Activated naive CD8-positive, alpha-beta T cell treated with anti-CD3 and anti-CD28 coated beads, Interleukin-2, amount 50 U/mL, for 24 hours (primary cell): Measurements from ENCODE around the gene DUOXA2.

Experiments
- ATAC-seq: fragments of 150-1000 bp; cut with Tn5 transposase; one replicate; pipeline ENCODE4 v1.10.0; 2021
- DNase-seq: peaks from one replicate; pipeline ENCODE4 v3.0.0; 2021
- H3K27ac Mint-ChIP-seq: one replicate; pipeline ENCODE4 v1.8.0; 2021; ENCODE audit warnings: mild to moderate bottlenecking, mixed read lengths
- H3K27me3 Mint-ChIP-seq: one replicate; pipeline ENCODE4 v1.8.0; 2021; ENCODE audit warnings: mixed read lengths
- H3K36me3 Mint-ChIP-seq: one replicate; pipeline ENCODE4 v1.8.0; 2021; ENCODE audit warnings: low read depth, mixed read lengths
- H3K4me1 Mint-ChIP-seq: one replicate; pipeline ENCODE4 v1.8.0; 2021; ENCODE audit warnings: mixed read lengths
- H3K4me3 Mint-ChIP-seq: one replicate; pipeline ENCODE4 v1.8.0; 2021; ENCODE audit warnings: mild to moderate bottlenecking, moderate library complexity, mixed read lengths
- H3K9me3 Mint-ChIP-seq: one replicate; pipeline ENCODE4 v1.8.0; 2021; ENCODE audit warnings: mixed read lengths

DUOXA2 gene

GRCh38 chr15:45106002-45106790 is 7.9 kb upstream of the DUOXA2 start:
- ATAC-seq (no peak), DNase-seq (no peak)
- Mint-ChIP-seq H3K36me3 (no peaks in the 10 kb centered on the region), H3K27ac (no peak overlapping the region), H3K27me3 (peaks cover 26% of the 10 kb centered on the region), H3K9me3 (no peaks in the 10 kb centered on the region), H3K4me1 (no peaks in the 10 kb centered on the region), H3K4me3 (no peak overlapping the region)

GRCh38 chr15:45107941-45108630 is 6.0 kb upstream of the DUOXA2 start:
- no peak for DNase-seq
- Mint-ChIP-seq H3K27ac (no peak overlapping the region), H3K4me1 (peaks cover 12% of the 10 kb centered on the region), H3K9me3 (no peaks in the 10 kb centered on the region), H3K27me3 (peaks cover 40% of the 10 kb centered on the region), H3K36me3 (no peaks in the 10 kb centered on the region), H3K4me3 (no peak overlapping the region)
- ATAC-seq, result no peak

GRCh38 chr15:45110256-45110820 is 3.8 kb upstream of the DUOXA2 start:
- Mint-ChIP-seq H3K27me3 (peaks cover 62% of the 10 kb centered on the region), H3K4me1 (peaks cover 25% of the 10 kb centered on the region), H3K4me3 (no peak overlapping the region), H3K36me3 (no peaks in the 10 kb centered on the region), H3K9me3 (no peaks in the 10 kb centered on the region), H3K27ac (no peak overlapping the region)
- ATAC-seq, result no peak
- DNase-seq, result no peak

DNA sequence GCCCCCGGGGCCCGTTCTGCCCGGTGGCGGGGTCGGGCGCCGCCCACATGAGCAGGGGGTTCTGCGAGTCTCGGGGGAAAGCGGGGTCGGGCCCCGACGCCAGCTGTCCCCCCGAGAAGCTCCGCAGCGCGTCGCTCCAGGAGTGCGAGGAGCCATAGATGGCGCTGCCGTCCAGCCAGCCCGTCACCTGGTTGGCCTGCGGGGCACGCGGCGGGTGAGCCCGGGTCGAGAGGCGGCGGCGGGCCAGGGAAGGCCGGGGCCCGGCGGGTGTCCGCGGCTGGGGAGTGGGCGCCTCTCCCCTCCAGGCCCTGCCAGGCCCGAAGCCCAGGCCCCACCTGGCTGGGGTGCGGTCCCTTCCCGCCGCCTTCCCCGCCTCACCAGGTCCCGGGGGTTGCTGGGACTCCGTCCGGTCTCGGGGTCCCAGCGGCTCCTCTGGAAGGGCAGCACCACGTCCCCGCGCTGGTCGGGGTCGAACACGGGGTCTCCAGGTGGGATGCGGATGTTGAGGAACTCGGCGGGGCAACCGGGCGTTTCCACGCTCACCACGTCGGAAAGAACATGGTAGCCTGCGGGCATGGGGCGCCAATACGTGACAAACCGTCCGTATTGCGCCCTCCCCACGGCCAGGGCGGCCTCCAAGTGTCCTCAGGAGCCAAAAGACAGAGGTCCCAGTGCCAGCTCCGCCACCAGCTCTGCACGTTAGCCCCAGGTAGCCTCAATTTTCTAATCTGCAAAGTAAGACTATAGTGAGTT is 2.6 kb upstream of the DUOXA2 start:
- Mint-ChIP-seq H3K9me3 (no peaks in the 10 kb centered on the region), H3K27me3 (peaks cover 74% of the 10 kb centered on the region), H3K36me3 (no peaks in the 10 kb centered on the region), H3K27ac (no peak overlapping the region), H3K4me3 (no peak overlapping the region), H3K4me1 (peaks cover 33% of the 10 kb centered on the region)
- ATAC-seq (no peak), DNase-seq (no peak)

- ATAC-seq (no peak), DNase-seq (no peak)
- peaks cover 36% of the 10 kb centered on the region for H3K4me1 Mint-ChIP-seq
- peaks cover 75% of the 10 kb centered on the region for H3K27me3 Mint-ChIP-seq
- H3K27ac Mint-ChIP-seq, result no peak overlapping the region
- no peaks in the 10 kb centered on the region for H3K9me3 Mint-ChIP-seq
- H3K4me3 Mint-ChIP-seq, result peak overlapping the region; percentile 9
- no peaks in the 10 kb centered on the region for H3K36me3 Mint-ChIP-seq
These were observed 2.0 kb upstream of the DUOXA2 start for GRCh38 chr15:45112143-45112590.

GRCh38 chr15:45112591-45113379 is 1.3 kb upstream of the DUOXA2 start:
- ATAC-seq, result peak; percentile 6
- no peaks in the 10 kb centered on the region for H3K9me3 Mint-ChIP-seq
- DNase-seq, result no peak
- H3K4me1 Mint-ChIP-seq, result peaks cover 42% of the 10 kb centered on the region
- no peaks in the 10 kb centered on the region for H3K36me3 Mint-ChIP-seq
- peak overlapping the region; percentile 9 for H3K4me3 Mint-ChIP-seq
- H3K27me3 Mint-ChIP-seq, result peaks cover 80% of the 10 kb centered on the region
- no peak overlapping the region for H3K27ac Mint-ChIP-seq

- ATAC-seq (no peak), DNase-seq (no peak)
- Mint-ChIP-seq H3K4me1 (peaks cover 45% of the 10 kb centered on the region), H3K4me3 (peak overlapping the region; percentile 46), H3K27me3 (peaks cover 86% of the 10 kb centered on the region), H3K9me3 (no peaks in the 10 kb centered on the region), H3K27ac (peak overlapping the region; percentile 57), H3K36me3 (no peaks in the 10 kb centered on the region)
These were observed 641 bp upstream of the DUOXA2 start for GRCh38 chr15:45113380-45113990.

DNA sequence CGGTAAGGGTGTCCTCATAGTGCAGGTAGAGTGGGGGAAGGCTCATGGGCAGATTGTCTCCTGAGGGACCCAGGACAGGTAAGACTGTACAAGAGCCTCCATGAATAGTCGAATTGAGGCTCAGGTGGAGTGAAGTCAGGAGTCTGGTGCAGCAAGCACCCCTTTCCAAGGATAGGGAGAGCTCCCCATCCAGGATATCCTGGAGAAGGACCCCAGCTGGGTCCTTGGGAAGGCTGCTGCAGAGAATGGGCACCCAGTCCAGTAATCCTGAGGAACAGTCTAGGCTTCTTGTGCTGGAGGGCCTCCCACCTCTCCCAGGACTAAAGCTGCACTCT is 592 bp downstream of the DUOXA2 start:
- Mint-ChIP-seq H3K4me1 (peaks cover 45% of the 10 kb centered on the region), H3K9me3 (no peaks in the 10 kb centered on the region), H3K27me3 (peaks cover 76% of the 10 kb centered on the region), H3K4me3 (no peak overlapping the region), H3K36me3 (no peaks in the 10 kb centered on the region), H3K27ac (no peak overlapping the region)
- ATAC-seq (no peak), DNase-seq (no peak)

DNA sequence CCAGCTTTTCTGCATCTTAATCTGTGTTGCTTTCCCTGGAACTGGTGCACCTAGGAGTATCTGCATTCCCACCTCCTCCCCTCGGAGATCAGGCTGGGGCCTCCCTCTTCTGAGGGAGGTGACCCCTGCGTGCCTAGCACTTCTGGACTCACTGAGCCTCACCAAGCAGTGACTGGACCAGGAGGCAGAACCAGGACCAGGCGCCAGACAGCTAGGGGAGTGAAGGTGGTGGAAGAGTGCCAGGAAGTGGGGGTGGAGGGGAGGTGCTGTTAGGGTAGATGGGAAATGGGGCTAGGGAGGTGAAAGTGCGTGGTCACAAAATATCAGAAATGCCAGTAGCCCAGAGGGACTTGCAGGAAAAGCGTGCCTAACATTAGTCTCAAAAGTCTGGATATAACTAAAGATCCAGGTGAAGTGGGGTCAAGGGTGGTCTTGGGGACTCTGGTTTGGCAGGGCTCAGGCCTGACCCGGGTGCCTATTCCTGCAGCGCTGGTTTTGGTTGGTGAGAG is 1.2 kb downstream of the DUOXA2 start:
- Mint-ChIP-seq H3K4me1 (peaks cover 45% of the 10 kb centered on the region), H3K36me3 (no peaks in the 10 kb centered on the region), H3K27me3 (peaks cover 73% of the 10 kb centered on the region), H3K27ac (no peak overlapping the region), H3K9me3 (no peaks in the 10 kb centered on the region), H3K4me3 (no peak overlapping the region)
- ATAC-seq (no peak), DNase-seq (no peak)

DNA sequence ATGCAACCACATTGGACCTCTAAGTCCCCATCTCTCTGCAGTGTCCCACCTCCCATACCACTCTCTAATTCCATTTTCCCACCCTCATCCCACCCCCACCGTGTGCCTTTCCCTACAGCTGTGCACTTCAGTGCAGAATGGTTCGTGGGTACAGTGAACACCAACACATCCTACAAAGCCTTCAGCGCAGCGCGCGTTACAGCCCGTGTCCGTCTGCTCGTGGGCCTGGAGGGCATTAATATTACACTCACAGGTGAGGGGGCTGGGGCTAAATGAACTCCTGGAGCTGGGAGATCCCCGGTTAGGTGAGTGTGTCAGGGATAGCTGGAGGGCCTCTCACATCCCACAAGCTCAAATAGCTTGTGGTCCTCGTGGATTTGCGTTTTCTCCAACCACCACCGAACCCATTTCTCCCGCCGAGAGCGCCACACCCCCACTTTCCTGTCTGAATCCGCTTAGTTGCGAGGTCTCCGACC is 1.9 kb downstream of the DUOXA2 start:
- no peak for DNase-seq
- no peak for ATAC-seq
- Mint-ChIP-seq H3K4me3 (no peak overlapping the region), H3K9me3 (no peaks in the 10 kb centered on the region), H3K36me3 (no peaks in the 10 kb centered on the region), H3K27me3 (peaks cover 73% of the 10 kb centered on the region), H3K27ac (no peak overlapping the region), H3K4me1 (peaks cover 45% of the 10 kb centered on the region)

DNA sequence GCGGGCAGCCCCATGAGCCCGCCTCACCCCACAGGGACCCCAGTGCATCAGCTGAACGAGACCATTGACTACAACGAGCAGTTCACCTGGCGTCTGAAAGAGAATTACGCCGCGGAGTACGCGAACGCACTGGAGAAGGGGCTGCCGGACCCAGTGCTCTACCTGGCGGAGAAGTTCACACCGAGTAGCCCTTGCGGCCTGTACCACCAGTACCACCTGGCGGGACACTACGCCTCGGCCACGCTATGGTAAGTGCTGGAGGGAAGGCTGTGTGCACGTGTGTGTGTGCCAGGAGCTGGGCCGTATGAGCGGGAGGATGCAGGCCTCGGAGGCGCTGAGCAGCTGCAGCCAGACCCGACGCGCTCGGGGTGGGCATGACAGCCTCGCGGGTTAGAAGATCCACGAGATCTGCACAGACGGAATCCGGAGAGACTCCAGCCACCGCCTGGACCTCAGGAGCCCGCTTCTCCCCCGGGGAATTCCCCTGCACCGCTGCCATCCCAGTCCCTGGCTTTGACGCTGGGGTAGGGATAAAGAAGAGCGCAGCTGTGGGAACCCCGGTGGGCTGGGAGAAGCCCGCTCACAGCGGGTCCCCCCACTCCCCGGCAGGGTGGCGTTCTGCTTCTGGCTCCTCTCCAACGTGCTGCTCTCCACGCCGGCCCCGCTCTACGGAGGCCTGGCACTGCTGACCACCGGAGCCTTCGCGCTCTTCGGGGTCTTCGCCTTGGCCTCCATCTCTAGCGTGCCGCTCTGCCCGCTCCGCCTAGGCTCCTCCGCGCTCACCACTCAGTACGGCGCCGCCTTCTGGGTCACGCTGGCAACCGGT is 2.6 kb downstream of the DUOXA2 start:
- H3K4me1 Mint-ChIP-seq, result peaks cover 45% of the 10 kb centered on the region
- ATAC-seq, result no peak
- H3K4me3 Mint-ChIP-seq, result no peak overlapping the region
- H3K9me3 Mint-ChIP-seq, result no peaks in the 10 kb centered on the region
- no peak for DNase-seq
- no peaks in the 10 kb centered on the region for H3K36me3 Mint-ChIP-seq
- peaks cover 76% of the 10 kb centered on the region for H3K27me3 Mint-ChIP-seq
- no peak overlapping the region for H3K27ac Mint-ChIP-seq

GRCh38 chr15:45117308-45118130 is 3.4 kb downstream of the DUOXA2 start:
- H3K9me3 Mint-ChIP-seq, result no peaks in the 10 kb centered on the region
- H3K4me1 Mint-ChIP-seq, result peaks cover 37% of the 10 kb centered on the region
- H3K4me3 Mint-ChIP-seq, result peak overlapping the region; percentile 44
- H3K27ac Mint-ChIP-seq, result no peak overlapping the region
- ATAC-seq (peak; percentile 8), DNase-seq (no peak)
- H3K36me3 Mint-ChIP-seq, result no peaks in the 10 kb centered on the region
- H3K27me3 Mint-ChIP-seq, result peaks cover 73% of the 10 kb centered on the region
